Panc1 (cell line): Measurements from ENCODE around the gene ACTRT2. TPM values are rescaled to one million over a fixed set of nuclear protein-coding genes. Genes with fewer than 3 reads are reported as not detected.

Source experiments
- ATAC-seq: fragments of 200-7000 bp; cut with Tn5 transposase; 2 replicates; pipeline ENCODE4 v1.9.1; 2020; ENCODE audit warnings: mild to moderate bottlenecking, moderate library complexity
- BruUV-seq: library from RNA; stranded (reverse); fragments of 400-500 nt; replicated peaks from 2 replicates; lab custom pipeline; 2021; lab: Mats Ljungman, UMichigan
- CTCF ChIA-PET: fragments of 300-600 bp; sonication (Branson Sonifier 250); formaldehyde crosslinking; loops from one replicate; lab custom pipeline; 2022; ENCODE audit warnings: antibody characterized with exemption; lab: Charles Lee
- POLR2A ChIA-PET: fragments of 300-600 bp; sonication (Branson Sonifier 250); formaldehyde crosslinking; loops from one replicate; lab custom pipeline; 2022; ENCODE audit warnings: antibody characterized with exemption; lab: Charles Lee
- DNase-seq: peaks from one replicate; pipeline ENCODE4 v3.0.0-alpha.2; 2010; ENCODE audit warnings: low read depth, low spot score
- H3K27ac ChIP-seq: 2 replicates; pipeline ENCODE4 v1.5.1; 2011; ENCODE audit warnings: mild to moderate bottlenecking, low read length, inconsistent platforms
- H3K27me3 ChIP-seq: fragments of 200-500 bp; sonication (Bioruptor generic); 2 replicates; pipeline ENCODE4 v1.6.0; 2014; ENCODE audit warnings: low read length, inconsistent platforms; ENCODE audit not compliant: control insufficient read depth, insufficient read depth
- H3K36me3 ChIP-seq: fragments of 200-500 bp; sonication (Bioruptor generic); 2 replicates; pipeline ENCODE4 v1.5.1; 2014; ENCODE audit warnings: inconsistent platforms, mild to moderate bottlenecking, low read length, moderate library complexity; ENCODE audit not compliant: control insufficient read depth, insufficient read depth
- H3K4me1 ChIP-seq: 2 replicates; pipeline ENCODE4 v1.5.1; 2011; ENCODE audit warnings: inconsistent platforms, mild to moderate bottlenecking, low read length, moderate library complexity; ENCODE audit not compliant: control insufficient read depth, insufficient read depth
- H3K4me3 ChIP-seq, 2 experiments: 2 replicates each; pipeline ENCODE4 v1.5.1; 2011 to 2012; ENCODE audit warnings: low read depth in 2 of 2, low read length in 2 of 2, mild to moderate bottlenecking in 2 of 2, inconsistent platforms in 1 of 2, moderate library complexity in 1 of 2
- H3K9me3 ChIP-seq: fragments of 200-500 bp; sonication (Bioruptor generic); 2 replicates; pipeline ENCODE4 v1.5.1; 2014; ENCODE audit warnings: low read depth, mild to moderate bottlenecking, inconsistent platforms, low read length, moderate library complexity; ENCODE audit not compliant: control insufficient read depth, insufficient read depth
- POLR2AphosphoS5 ChIP-seq: IDR thresholded peaks from 2 replicates; pipeline ENCODE4 v1.6.1; 2012; ENCODE audit warnings: mild to moderate bottlenecking, low read depth, low read length, moderate library complexity
- SIN3A ChIP-seq: IDR thresholded peaks from 2 replicates; pipeline ENCODE4 v1.6.1; 2012; ENCODE audit warnings: low read depth, mild to moderate bottlenecking, low read length, moderate library complexity, borderline replicate concordance; ENCODE audit not compliant: insufficient read depth
- TCF7L2 ChIP-seq: IDR thresholded peaks from 2 replicates; pipeline ENCODE4 v1.6.1; 2011; ENCODE audit warnings: mild to moderate bottlenecking, low read depth, low read length, inconsistent platforms
- in situ Hi-C: cut with HindIII; loops from 2 replicates; pipeline ENCODE4 v1.10.0; 2016; ENCODE audit warnings: low sequenced_read_pairs, low pct_unique_long_range_greater_than_20kb
- intact Hi-C: fragments of 100-400 bp; cut with micrococcal nuclease; formaldehyde crosslinking; loops from one replicate; pipeline ENCODE4 v1.10.0; 2022; ENCODE audit not compliant: unreplicated experiment
- total RNA-seq: library from RNA; stranded (reverse); gene quantifications from one replicate; pipeline ENCODE4 v1.2.1, GENCODE V29; 2021; ENCODE audit not compliant: unreplicated experiment
- TF ChIP-seq, protein P1 (sequence below): fragments of 450-650 bp; IDR thresholded peaks from 2 replicates; pipeline ENCODE4 v1.5.1; 2017; ENCODE audit warnings: mild to moderate bottlenecking
- TF ChIP-seq, protein P2 (sequence below), 2 experiments: IDR thresholded peaks; 2 replicates each; pipeline ENCODE4 v1.6.1; 2011 to 2012; ENCODE audit warnings: low read depth in 2 of 2, control low read depth in 1 of 2, low read length in 1 of 2, mild to moderate bottlenecking in 1 of 2, moderate library complexity in 1 of 2; ENCODE audit not compliant: insufficient read depth in 1 of 2

ACTRT2 gene
- total RNA-seq, 1 experiment from 2014 or later = not detected

- no peaks in the 10 kb centered on the region for H3K27me3 ChIP-seq
- no TSS peak for BruUV-seq
- POLR2A ChIA-PET = no interaction called here
- DNase-seq = no peak
- CTCF ChIA-PET = no interaction called here
- no peaks in the 10 kb centered on the region for H3K36me3 ChIP-seq
- intact Hi-C loops (no loop called here), in situ Hi-C loops (no loop called here)
- H3K9me3 ChIP-seq = no peaks in the 10 kb centered on the region
- H3K4me3 ChIP-seq = no peak overlapping the region
- TF ChIP-seq SIN3A (no peak), POLR2AphosphoS5 (no peak), TCF7L2 (no peak)
- TF ChIP-seq, protein P1, sequence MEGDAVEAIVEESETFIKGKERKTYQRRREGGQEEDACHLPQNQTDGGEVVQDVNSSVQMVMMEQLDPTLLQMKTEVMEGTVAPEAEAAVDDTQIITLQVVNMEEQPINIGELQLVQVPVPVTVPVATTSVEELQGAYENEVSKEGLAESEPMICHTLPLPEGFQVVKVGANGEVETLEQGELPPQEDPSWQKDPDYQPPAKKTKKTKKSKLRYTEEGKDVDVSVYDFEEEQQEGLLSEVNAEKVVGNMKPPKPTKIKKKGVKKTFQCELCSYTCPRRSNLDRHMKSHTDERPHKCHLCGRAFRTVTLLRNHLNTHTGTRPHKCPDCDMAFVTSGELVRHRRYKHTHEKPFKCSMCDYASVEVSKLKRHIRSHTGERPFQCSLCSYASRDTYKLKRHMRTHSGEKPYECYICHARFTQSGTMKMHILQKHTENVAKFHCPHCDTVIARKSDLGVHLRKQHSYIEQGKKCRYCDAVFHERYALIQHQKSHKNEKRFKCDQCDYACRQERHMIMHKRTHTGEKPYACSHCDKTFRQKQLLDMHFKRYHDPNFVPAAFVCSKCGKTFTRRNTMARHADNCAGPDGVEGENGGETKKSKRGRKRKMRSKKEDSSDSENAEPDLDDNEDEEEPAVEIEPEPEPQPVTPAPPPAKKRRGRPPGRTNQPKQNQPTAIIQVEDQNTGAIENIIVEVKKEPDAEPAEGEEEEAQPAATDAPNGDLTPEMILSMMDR = no peak
- TF ChIP-seq, protein P2, sequence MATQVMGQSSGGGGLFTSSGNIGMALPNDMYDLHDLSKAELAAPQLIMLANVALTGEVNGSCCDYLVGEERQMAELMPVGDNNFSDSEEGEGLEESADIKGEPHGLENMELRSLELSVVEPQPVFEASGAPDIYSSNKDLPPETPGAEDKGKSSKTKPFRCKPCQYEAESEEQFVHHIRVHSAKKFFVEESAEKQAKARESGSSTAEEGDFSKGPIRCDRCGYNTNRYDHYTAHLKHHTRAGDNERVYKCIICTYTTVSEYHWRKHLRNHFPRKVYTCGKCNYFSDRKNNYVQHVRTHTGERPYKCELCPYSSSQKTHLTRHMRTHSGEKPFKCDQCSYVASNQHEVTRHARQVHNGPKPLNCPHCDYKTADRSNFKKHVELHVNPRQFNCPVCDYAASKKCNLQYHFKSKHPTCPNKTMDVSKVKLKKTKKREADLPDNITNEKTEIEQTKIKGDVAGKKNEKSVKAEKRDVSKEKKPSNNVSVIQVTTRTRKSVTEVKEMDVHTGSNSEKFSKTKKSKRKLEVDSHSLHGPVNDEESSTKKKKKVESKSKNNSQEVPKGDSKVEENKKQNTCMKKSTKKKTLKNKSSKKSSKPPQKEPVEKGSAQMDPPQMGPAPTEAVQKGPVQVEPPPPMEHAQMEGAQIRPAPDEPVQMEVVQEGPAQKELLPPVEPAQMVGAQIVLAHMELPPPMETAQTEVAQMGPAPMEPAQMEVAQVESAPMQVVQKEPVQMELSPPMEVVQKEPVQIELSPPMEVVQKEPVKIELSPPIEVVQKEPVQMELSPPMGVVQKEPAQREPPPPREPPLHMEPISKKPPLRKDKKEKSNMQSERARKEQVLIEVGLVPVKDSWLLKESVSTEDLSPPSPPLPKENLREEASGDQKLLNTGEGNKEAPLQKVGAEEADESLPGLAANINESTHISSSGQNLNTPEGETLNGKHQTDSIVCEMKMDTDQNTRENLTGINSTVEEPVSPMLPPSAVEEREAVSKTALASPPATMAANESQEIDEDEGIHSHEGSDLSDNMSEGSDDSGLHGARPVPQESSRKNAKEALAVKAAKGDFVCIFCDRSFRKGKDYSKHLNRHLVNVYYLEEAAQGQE (IDR thresholded peaks at IDR 0.05; ENCODE audit: insufficient read depth in 1 of 2, low read depth in 2 of 2, low read length in 1 of 2) = no peak
- no peak overlapping the region for H3K27ac ChIP-seq
- H3K4me1 ChIP-seq = no peaks in the 10 kb centered on the region
- no peak for ATAC-seq
Observed at GRCh38 chr1:2980849-2981248, 40.4 kb upstream of the ACTRT2 start.

GRCh38 chr1:2981388-2981787 lies 39.9 kb upstream of the ACTRT2 start:
- CTCF ChIA-PET = no interaction called here

More at GRCh38 chr1:2981388-2981787, 39.9 kb upstream of the ACTRT2 start:
- POLR2A ChIA-PET = no interaction called here
- Histone ChIP-seq H3K36me3 (no peaks in the 10 kb centered on the region), H3K9me3 (no peaks in the 10 kb centered on the region), H3K4me1 (no peaks in the 10 kb centered on the region), H3K4me3 (no peak overlapping the region), H3K27me3 (no peaks in the 10 kb centered on the region; the same call in 1 of the 2 replicates), H3K27ac (no peak overlapping the region)
- no TSS peak for BruUV-seq
- TF ChIP-seq, protein P2 (IDR thresholded peaks at IDR 0.05; ENCODE audit: insufficient read depth in 1 of 2, low read depth in 2 of 2, low read length in 1 of 2) = no peak
- no peak for TF ChIP-seq POLR2AphosphoS5
- TF ChIP-seq, protein P1 = no peak
- no peak for TF ChIP-seq SIN3A
- no peak for TF ChIP-seq TCF7L2
- ATAC-seq (no peak), DNase-seq (no peak)
- intact Hi-C loops = no loop called here
- in situ Hi-C loops = no loop called here
